Measurements from ENCODE around the gene RIMS4. TPM values are rescaled to one million over a fixed set of nuclear protein-coding genes. Genes with fewer than 3 reads are reported as not detected.

Gene RIMS4
- total and polyA plus RNA-seq, 9 of the 15 experiments (the other 6 are each of a cell fraction or from before 2014, with no cell fraction given) = 0.04 TPM; not detected in 8

DNA sequence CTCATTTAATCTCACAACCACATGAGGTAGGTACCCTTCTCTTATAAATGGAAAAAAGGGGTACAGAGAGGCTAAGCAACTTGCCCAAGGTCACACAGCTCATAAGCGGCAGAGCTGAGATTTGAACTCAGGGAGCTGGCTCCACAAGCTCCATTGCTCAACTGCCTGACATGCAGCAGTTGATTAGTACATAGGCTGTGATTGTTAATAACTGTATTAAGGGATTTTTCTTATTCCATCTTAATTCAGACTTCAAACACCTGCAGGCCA lies 88.6 kb downstream of the RIMS4 start (continued):
- TF ChIP-seq, protein P1, sequence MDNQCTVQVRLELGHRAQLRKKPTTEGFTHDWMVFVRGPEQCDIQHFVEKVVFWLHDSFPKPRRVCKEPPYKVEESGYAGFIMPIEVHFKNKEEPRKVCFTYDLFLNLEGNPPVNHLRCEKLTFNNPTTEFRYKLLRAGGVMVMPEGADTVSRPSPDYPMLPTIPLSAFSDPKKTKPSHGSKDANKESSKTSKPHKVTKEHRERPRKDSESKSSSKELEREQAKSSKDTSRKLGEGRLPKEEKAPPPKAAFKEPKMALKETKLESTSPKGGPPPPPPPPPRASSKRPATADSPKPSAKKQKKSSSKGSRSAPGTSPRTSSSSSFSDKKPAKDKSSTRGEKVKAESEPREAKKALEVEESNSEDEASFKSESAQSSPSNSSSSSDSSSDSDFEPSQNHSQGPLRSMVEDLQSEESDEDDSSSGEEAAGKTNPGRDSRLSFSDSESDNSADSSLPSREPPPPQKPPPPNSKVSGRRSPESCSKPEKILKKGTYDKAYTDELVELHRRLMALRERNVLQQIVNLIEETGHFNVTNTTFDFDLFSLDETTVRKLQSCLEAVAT (IDR thresholded peaks at IDR 0.05) = no peak
- TF ChIP-seq ZFP36 (IDR thresholded peaks at IDR 0.05; ENCODE audit: low read depth, low read length, partially characterized antibody) (peak; percentile 70), RNF2 (IDR thresholded peaks at IDR 0.05) (no peak), SRSF9 (IDR thresholded peaks at IDR 0.05; ENCODE audit: borderline replicate concordance, low read depth, low read length) (no peak), RBM25 (IDR thresholded peaks at IDR 0.05; ENCODE audit: low read depth, low read length, severe bottlenecking) (peak; percentile 81), KDM1A (IDR thresholded peaks at IDR 0.05) (peak in 1 of 2 experiments; percentile 36; a peak in 1 of 4 replicates), TEAD1 (CRISPR knock-in tag; IDR thresholded peaks at IDR 0.05) (no peak), TAL1 (IDR thresholded peaks at IDR 0.05) (no peak), HDAC3 (IDR thresholded peaks at IDR 0.05; ENCODE audit: borderline replicate concordance, partially characterized antibody) (no peak)

DNA sequence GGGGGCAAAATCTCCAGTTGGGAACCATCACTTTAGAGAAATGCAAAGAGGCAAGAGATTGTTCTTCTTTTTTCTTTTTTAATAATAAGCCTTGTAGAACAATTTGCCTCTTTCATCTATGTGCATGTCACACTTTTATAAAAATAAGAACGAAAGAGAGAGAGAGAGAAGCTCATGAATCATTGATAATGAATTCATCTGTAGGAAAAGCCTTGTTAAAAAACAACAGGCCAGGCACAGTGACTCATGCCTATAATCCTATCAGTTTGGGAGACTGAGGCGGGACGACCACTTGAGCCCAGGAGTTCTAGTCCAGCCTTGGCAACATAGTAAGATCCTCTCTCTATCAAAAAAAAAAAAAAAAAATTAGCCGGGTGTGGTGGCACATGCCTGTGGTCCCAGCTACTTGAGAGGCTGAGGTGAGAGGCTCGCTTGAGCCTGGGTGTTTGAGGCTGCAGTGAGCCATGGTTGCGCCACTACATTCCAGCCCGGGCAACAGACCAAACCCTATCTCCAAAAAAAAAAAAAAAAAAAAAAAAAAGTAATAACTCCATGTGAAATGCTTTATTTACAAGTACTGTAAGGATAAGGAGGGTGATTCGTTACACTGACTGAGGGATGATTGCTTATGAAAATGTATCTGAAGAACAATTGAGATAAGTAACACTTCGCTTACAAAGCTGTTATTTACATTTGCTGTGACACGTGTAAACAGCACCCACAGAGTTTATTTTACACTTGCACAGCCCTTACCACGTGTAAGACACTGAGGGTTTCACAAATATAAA lies 89.2 kb downstream of the RIMS4 start:
- DNase-seq (ENCODE audit: extremely low read depth in 1 of 4, low spot score in 3 of 4) (no peak), FAIRE-seq (no peak), ATAC-seq (no peak)
- no peaks in the 10 kb centered on the region for H3K36me3 ChIP-seq (ENCODE audit: control insufficient read depth, insufficient read depth, low read length)
- BruUV-seq (replicated peaks) = no TSS peak
- intact Hi-C loops (cut with micrococcal nuclease) (no loop called here), in situ Hi-C loops (cut with MboI) (no loop called here)
- H3K27me3 ChIP-seq (ENCODE audit: control insufficient read depth in 2 of 2, insufficient read depth in 2 of 2, low read length in 2 of 2) = peaks cover 36 to 69% of the 10 kb centered on the region in 2 experiments
- peaks cover 8% of the 10 kb centered on the region; the same call in 1 of the 2 replicates for H4K20me1 ChIP-seq (replicated peaks; ENCODE audit: control insufficient read depth, insufficient read depth, low read length)
- H3K79me2 ChIP-seq (ENCODE audit: control insufficient read depth, insufficient read depth, low read length) = no peaks in the 10 kb centered on the region
- ChIA-PET POLR2A (interaction anchor here (1.1 kb wide), 1 partner anchor 10 kb away, joined by 4 read pairs; no protein-coding TSS in a partner anchor), CTCF (ENCODE audit: low intra/inter-chr PET ratio) (no interaction called here)
- no peak overlapping the region for H3K4me3 ChIP-seq
- H3K9ac ChIP-seq (ENCODE audit: insufficient read depth in 1 of 2, low read depth in 2 of 2, low read length in 2 of 2) = no peak overlapping the region
- H2AFZ ChIP-seq (ENCODE audit: low read depth, low read length) = no peak overlapping the region
- no peak overlapping the region for H3K4me2 ChIP-seq (ENCODE audit: insufficient read depth, low read length)
- no peaks in the 10 kb centered on the region for H3K9me1 ChIP-seq (ENCODE audit: control insufficient read depth, insufficient read depth, low read length)
- no peaks in the 10 kb centered on the region for H3K9me3 ChIP-seq (replicated peaks; ENCODE audit: control insufficient read depth, insufficient read depth, low read depth, low read length)
- WGBS (ENCODE audit: insufficient coverage, low coverage, missing lambda C conversion rate) = 1% methylated on average over 11 of the region's 11 CpGs
- peaks cover 0 to 10% of the 10 kb centered on the region in 2 experiments; a peak in 2 of 5 replicates for H3K4me1 ChIP-seq (replicated peaks in 1 of 2; ENCODE audit: control insufficient read depth in 2 of 2, insufficient read depth in 2 of 2, low read length in 2 of 2)
- no peak overlapping the region for H3K27ac ChIP-seq (ENCODE audit: extremely low read depth, low read depth, low read length)
- TF ChIP-seq MAFK (IDR thresholded peaks at IDR 0.05; ENCODE audit: low read length) = no peak
- TF ChIP-seq ZNF347 (CRISPR knock-in tag; IDR thresholded peaks at IDR 0.05; ENCODE audit: low read depth) = no peak
- TF ChIP-seq ADNP (tag; IDR thresholded peaks at IDR 0.05) = no peak
- no peak for TF ChIP-seq RBM34 (IDR thresholded peaks at IDR 0.05; ENCODE audit: borderline replicate concordance, insufficient read depth, low read length)
- TF ChIP-seq HNRNPUL1 (IDR thresholded peaks at IDR 0.05; ENCODE audit: low read length) = no peak
- TF ChIP-seq SIN3A (IDR thresholded peaks at IDR 0.05; ENCODE audit: borderline replicate concordance in 2 of 2, control insufficient read depth in 1 of 2, low read depth in 2 of 2, low read length in 2 of 2) = no peak
- no peak for TF ChIP-seq KAT8 (IDR thresholded peaks at IDR 0.05; ENCODE audit: low read depth)
- no peak for TF ChIP-seq HDAC3 (IDR thresholded peaks at IDR 0.05; ENCODE audit: borderline replicate concordance, partially characterized antibody)
- no peak for TF ChIP-seq ZNF282 (CRISPR knock-in tag; IDR thresholded peaks at IDR 0.05)
- no peak for TF ChIP-seq ZKSCAN8 (CRISPR knock-in tag; IDR thresholded peaks at IDR 0.05)
